ENCODE data around the gene ZNF426. TPM values are rescaled to one million over a fixed set of nuclear protein-coding genes. Genes with fewer than 3 reads are reported as not detected.

The ZNF426 gene
- total RNA-seq (2022), result 4.6 and 6.6 TPM in 2 replicates
- percentile 61 among the genes with signal in this experiment for Bru-seq, nascent RNA
- percentile 75 among the genes with signal in this experiment for BruChase-seq, experiment 1, labeled RNA remaining after a 2-hour chase
- BruChase-seq, experiment 2, labeled RNA remaining after a 6-hour chase, result percentile 62 among the genes with signal in this experiment
- long read RNA-seq, partial matches to known transcripts, result 3 of 6 reads
- long read RNA-seq, other reads (novel, unspliced or antisense), result 3 of 6 reads

DNA sequence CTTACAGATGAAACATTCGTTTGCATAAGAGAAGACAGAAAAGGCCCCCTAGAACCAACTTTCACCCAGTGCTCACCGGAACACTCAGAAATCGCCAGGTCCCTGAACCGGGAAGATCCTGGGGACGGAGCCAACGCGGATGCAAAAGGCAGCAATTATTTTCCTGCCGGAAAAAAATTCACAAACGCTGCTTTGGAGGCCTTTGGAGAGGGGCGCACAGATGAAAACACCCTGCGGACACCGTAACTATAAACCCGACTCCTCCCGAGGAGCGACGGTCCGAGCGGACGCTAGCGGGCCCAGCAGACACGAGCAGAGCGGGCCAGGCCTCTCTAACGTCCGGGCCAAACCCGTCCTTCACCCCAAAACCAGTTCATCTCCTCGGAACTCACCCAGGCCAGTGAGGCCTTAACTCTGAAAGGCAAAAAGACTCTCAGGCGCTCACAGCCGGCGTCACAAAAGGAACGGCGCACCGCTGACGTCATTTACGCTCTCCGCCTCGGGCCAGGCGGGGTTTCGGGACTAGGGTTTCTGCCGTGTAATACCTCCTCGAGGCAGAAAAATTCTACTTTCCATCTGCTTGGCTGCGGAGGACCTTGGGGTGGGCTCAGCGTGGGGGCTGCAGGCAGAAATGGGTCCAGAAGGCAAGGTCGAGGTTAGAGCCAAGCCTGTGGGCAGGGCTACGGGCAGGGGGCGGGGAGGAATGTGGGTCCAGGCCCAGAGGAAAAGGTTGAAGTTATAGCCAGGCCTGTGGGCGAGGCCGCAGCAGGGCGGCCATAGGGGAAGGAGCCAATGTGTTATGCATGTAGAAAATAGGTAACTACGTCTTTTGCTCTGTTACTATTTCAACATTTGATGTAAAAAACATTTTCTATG lies at the start of gene ZNF426:
ZNF426 (minus strand) TSS at position 463 of the 876 bp plus-strand sequence. CDS start 2,413 bp downstream, outside the sequence.
- Mint-ChIP-seq H3K9me3 (ENCODE audit: unreplicated experiment) (peaks cover 15% of the 10 kb centered on the region), H3K4me1 (ENCODE audit: low read depth, unreplicated experiment) (no peaks in the 10 kb centered on the region), H3K36me3 (ENCODE audit: insufficient read depth, unreplicated experiment) (peaks cover 20% of the 10 kb centered on the region), H3K27me3 (ENCODE audit: insufficient read depth, unreplicated experiment) (no peaks in the 10 kb centered on the region), H3K4me3 (ENCODE audit: unreplicated experiment) (peak within 1 kb of the TSS; percentile 84), H3K27ac (ENCODE audit: unreplicated experiment) (peak within 1 kb of the TSS; percentile 97)
- ChIA-PET CTCF (no interaction called here), POLR2A (no interaction called here)
- H3K36me3 ChIP-seq (ENCODE audit: control insufficient read depth, insufficient read depth, low read length), result no peaks in the 10 kb centered on the region
- TSS peak; percentile 92 for BruUV-seq (replicated peaks)
- H3K27me3 ChIP-seq (replicated peaks; ENCODE audit: control insufficient read depth, insufficient read depth, low read length), result no peaks in the 10 kb centered on the region
- intact Hi-C loops (cut with micrococcal nuclease; ENCODE audit: unreplicated experiment), result loop anchor here (10.0 kb wide), 1 partner anchor 104 kb away; the partner anchor contains the start of gene ZNF266
- peak; percentile 76 to 77 for DNase-seq
- no peaks in the 10 kb centered on the region for H3K4me1 ChIP-seq
- TF ChIP-seq, protein P1, sequence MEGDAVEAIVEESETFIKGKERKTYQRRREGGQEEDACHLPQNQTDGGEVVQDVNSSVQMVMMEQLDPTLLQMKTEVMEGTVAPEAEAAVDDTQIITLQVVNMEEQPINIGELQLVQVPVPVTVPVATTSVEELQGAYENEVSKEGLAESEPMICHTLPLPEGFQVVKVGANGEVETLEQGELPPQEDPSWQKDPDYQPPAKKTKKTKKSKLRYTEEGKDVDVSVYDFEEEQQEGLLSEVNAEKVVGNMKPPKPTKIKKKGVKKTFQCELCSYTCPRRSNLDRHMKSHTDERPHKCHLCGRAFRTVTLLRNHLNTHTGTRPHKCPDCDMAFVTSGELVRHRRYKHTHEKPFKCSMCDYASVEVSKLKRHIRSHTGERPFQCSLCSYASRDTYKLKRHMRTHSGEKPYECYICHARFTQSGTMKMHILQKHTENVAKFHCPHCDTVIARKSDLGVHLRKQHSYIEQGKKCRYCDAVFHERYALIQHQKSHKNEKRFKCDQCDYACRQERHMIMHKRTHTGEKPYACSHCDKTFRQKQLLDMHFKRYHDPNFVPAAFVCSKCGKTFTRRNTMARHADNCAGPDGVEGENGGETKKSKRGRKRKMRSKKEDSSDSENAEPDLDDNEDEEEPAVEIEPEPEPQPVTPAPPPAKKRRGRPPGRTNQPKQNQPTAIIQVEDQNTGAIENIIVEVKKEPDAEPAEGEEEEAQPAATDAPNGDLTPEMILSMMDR (IDR thresholded peaks at IDR 0.05; ENCODE audit: insufficient read depth in 1 of 2, low read depth in 1 of 2, low read length in 1 of 2, severe bottlenecking in 1 of 2, unreplicated experiment in 1 of 2), result no peak
- H3K4me3 ChIP-seq (ENCODE audit: low read depth, low read length), result peak within 1 kb of the TSS; percentile 57
- H3K9me3 ChIP-seq, result peaks cover 11% of the 10 kb centered on the region; the same call in 1 of the 2 replicates

DNA sequence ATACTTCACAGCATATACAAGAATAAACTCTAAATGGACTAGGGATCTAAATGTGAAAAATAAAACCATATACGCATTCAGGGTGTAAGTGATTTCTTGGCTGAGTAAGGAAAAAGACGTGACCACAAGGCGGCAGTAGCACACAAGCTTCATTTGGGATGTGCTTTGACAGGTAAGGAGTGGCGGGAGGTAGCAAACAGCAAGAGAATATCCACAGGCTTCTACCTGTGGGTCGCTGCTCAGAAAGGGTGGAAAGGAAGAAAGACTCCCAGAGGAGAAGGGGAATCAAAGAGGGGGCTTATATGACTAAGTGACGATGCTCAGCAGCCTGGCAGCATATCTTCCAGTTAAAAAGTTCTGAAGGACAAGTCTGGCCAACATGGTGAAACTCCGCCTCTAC lies 48.3 kb upstream of the ZNF426 start:
- Histone ChIP-seq H3K4me1 (no peaks in the 10 kb centered on the region), H3K27me3 (replicated peaks; ENCODE audit: control insufficient read depth, insufficient read depth, low read length) (no peaks in the 10 kb centered on the region), H3K36me3 (ENCODE audit: control insufficient read depth, insufficient read depth, low read length) (no peaks in the 10 kb centered on the region; the same call in 1 of the 2 replicates), H3K9me3 (peaks cover 3% of the 10 kb centered on the region; the same call in 1 of the 2 replicates), H3K4me3 (ENCODE audit: low read depth, low read length) (no peak overlapping the region)
- ChIA-PET POLR2A (no interaction called here), CTCF (interaction anchor here (0.6 kb wide), 1 partner anchor 182 kb away, joined by 3 read pairs; the partner anchor contains the start of gene ZNF846)
- H3K27ac Mint-ChIP-seq (ENCODE audit: unreplicated experiment), result no peak overlapping the region
- DNase-seq, result peak; percentile 69 to 77
- H3K4me1 Mint-ChIP-seq (ENCODE audit: low read depth, unreplicated experiment), result peaks cover 7% of the 10 kb centered on the region
- H3K9me3 Mint-ChIP-seq (ENCODE audit: unreplicated experiment), result no peaks in the 10 kb centered on the region
- H3K36me3 Mint-ChIP-seq (ENCODE audit: insufficient read depth, unreplicated experiment), result peaks cover 34% of the 10 kb centered on the region
- TF ChIP-seq, protein P1 (IDR thresholded peaks at IDR 0.05; ENCODE audit: insufficient read depth in 1 of 2, low read depth in 1 of 2, low read length in 1 of 2, severe bottlenecking in 1 of 2, unreplicated experiment in 1 of 2), result peak; percentile 54 to 66
- peaks cover 4% of the 10 kb centered on the region for H3K27me3 Mint-ChIP-seq (ENCODE audit: insufficient read depth, unreplicated experiment)
- intact Hi-C loops (cut with micrococcal nuclease; ENCODE audit: unreplicated experiment), result loop anchor here (1.0 kb wide), 2 partner anchors 210 to 450 kb away; no protein-coding TSS in a partner anchor
- H3K4me3 Mint-ChIP-seq (ENCODE audit: unreplicated experiment), result no peak overlapping the region
- no TSS peak for BruUV-seq (replicated peaks)
